K562 (cell line): ENCODE results near the gene ABCC1. TPM values are rescaled to one million over a fixed set of nuclear protein-coding genes. Genes with fewer than 3 reads are reported as not detected.

Experiments
- ATAC-seq: fragments of 200-7000 bp; cut with Tn5 transposase; 3 replicates; pipeline ENCODE4 v1.9.1; 2020; ENCODE audit warnings: moderate library complexity
- BruUV-seq: library from RNA; stranded (reverse); fragments of 400-500 nt; replicated peaks from 2 replicates; lab custom pipeline; 2021; lab: Mats Ljungman, UMichigan
- CTCF ChIA-PET: fragments of 300-600 bp; formaldehyde crosslinking; extraction: SDS; loops from one replicate; lab custom pipeline; 2021; ENCODE audit warnings: low intra/inter-chr PET ratio; lab: Yijun Ruan, JAX
- POLR2A ChIA-PET: fragments of 300-600, 350-650 bp; sonication (Branson Sonifier 250); formaldehyde crosslinking; extraction: SDS; loops from one replicate; lab custom pipeline; 2021; ENCODE audit warnings: antibody characterized with exemption, inconsistent platforms; lab: Yijun Ruan, JAX
- DNase-seq, 4 experiments: peaks; one replicate each; pipeline versions ENCODE4 v3.0.0 to v3.0.0-alpha.2; 2011 to 2018; ENCODE audit warnings: low spot score in 3 of 4, mixed read lengths in 3 of 4; ENCODE audit errors: extremely low read depth in 1 of 4
- FAIRE-seq: peaks from 2 replicates; lab custom pipeline; 2011; peaks lifted over from hg19 to GRCh38; lab: Jason Lieb, UNC
- H2AFZ ChIP-seq: 2 replicates; pipeline ENCODE4 v1.6.0; 2011; ENCODE audit warnings: low read depth, low read length, control low read depth, inconsistent platforms
- H3K27ac ChIP-seq: fragments of 200-600 bp; 3 replicates; pipeline ENCODE4 v1.8.0; 2011; ENCODE audit warnings: low read depth, mild to moderate bottlenecking, control low read depth, inconsistent platforms, low read length, moderate library complexity, mixed read lengths; ENCODE audit errors: extremely low read depth
- H3K27me3 ChIP-seq, 2 experiments: fragments of 300-600 bp in 1 of 2; 2 replicates in 1 of 2; 3 replicates in 1 of 2; pipeline versions ENCODE4 v1.6.0 to v1.8.0; 2011; ENCODE audit warnings: inconsistent platforms in 2 of 2, low read length in 2 of 2, mild to moderate bottlenecking in 1 of 2, mixed read lengths in 1 of 2, moderate library complexity in 1 of 2; ENCODE audit not compliant: control insufficient read depth in 2 of 2, insufficient read depth in 2 of 2
- H3K36me3 ChIP-seq: fragments of 300-600 bp; 3 replicates; pipeline ENCODE4 v1.8.0; 2011; ENCODE audit warnings: mild to moderate bottlenecking, low read length, inconsistent platforms; ENCODE audit not compliant: control insufficient read depth, insufficient read depth
- H3K4me1 ChIP-seq, 2 experiments: fragments of 200-600 bp in 1 of 2; replicated peaks in 1 of 2; 2 replicates in 1 of 2; 3 replicates in 1 of 2; pipeline versions ENCODE4 v1.5.1 to v1.8.0; 2011; ENCODE audit warnings: inconsistent platforms in 2 of 2, low read length in 2 of 2, mild to moderate bottlenecking in 1 of 2, mixed read lengths in 1 of 2, moderate library complexity in 1 of 2; ENCODE audit not compliant: control insufficient read depth in 2 of 2, insufficient read depth in 2 of 2
- H3K4me2 ChIP-seq: 2 replicates; pipeline ENCODE4 v1.6.1; 2011; ENCODE audit warnings: low read length, control low read depth, inconsistent platforms, mixed read lengths; ENCODE audit not compliant: insufficient read depth
- H3K4me3 ChIP-seq: fragments of 200-600 bp; sonication (generic), shearing (Covaris generic); 2 replicates; pipeline ENCODE4 v1.5.1; 2016; ENCODE audit warnings: control low read depth, inconsistent platforms
- H3K79me2 ChIP-seq: fragments of 200-600 bp; 3 replicates; pipeline ENCODE4 v1.8.0; 2011; ENCODE audit warnings: low read length, inconsistent platforms; ENCODE audit not compliant: control insufficient read depth, insufficient read depth
- H3K9ac ChIP-seq, 2 experiments: 2 replicates each; pipeline versions ENCODE4 v1.6.0 to v1.6.1; 2011; ENCODE audit warnings: low read depth in 2 of 2, low read length in 2 of 2, control low read depth in 1 of 2, inconsistent platforms in 1 of 2, mild to moderate bottlenecking in 1 of 2, mixed read lengths in 1 of 2; ENCODE audit not compliant: insufficient read depth in 1 of 2
- H3K9me1 ChIP-seq: one replicate; pipeline ENCODE4 v1.6.0; 2011; ENCODE audit warnings: inconsistent platforms, mild to moderate bottlenecking, low read length, moderate library complexity; ENCODE audit not compliant: control insufficient read depth, insufficient read depth
- H3K9me3 ChIP-seq: replicated peaks from 2 replicates; pipeline ENCODE4 v1.5.1; 2011; ENCODE audit warnings: low read depth, low read length, inconsistent platforms; ENCODE audit not compliant: control insufficient read depth, insufficient read depth
- H4K20me1 ChIP-seq: replicated peaks from 2 replicates; pipeline ENCODE4 v1.6.1; 2011; ENCODE audit warnings: low read length, inconsistent platforms, mixed read lengths; ENCODE audit not compliant: control insufficient read depth, insufficient read depth
- MAFF ChIP-seq: IDR thresholded peaks from 2 replicates; pipeline ENCODE4 v1.6.1; 2012; ENCODE audit warnings: low read length, improper control_type of control experiment
- MNT ChIP-seq, 2 experiments: fragments of 450-650 bp; conservative IDR thresholded peaks; 2 replicates each; pipeline ENCODE4 v1.6.1; 2017; ENCODE audit warnings: mild to moderate bottlenecking in 2 of 2, moderate library complexity in 2 of 2
- NR1H2 ChIP-seq: sonication (generic); formaldehyde crosslinking; IDR thresholded peaks from 2 replicates; pipeline ENCODE4 v1.4.0; 2020; ENCODE audit warnings: mild to moderate bottlenecking, missing genetic modification reagents
- PHB2 ChIP-seq: fragments of 450-650 bp; IDR thresholded peaks from 2 replicates; pipeline ENCODE4 v1.6.1; 2017; ENCODE audit warnings: low read depth
- TBL1XR1 ChIP-seq, 2 experiments: IDR thresholded peaks; 2 replicates each; pipeline ENCODE4 v1.6.1; 2012; ENCODE audit warnings: improper control_type of control experiment in 2 of 2, low read length in 2 of 2, mild to moderate bottlenecking in 1 of 2
- ZKSCAN1 ChIP-seq: fragments of 150-350 bp; IDR thresholded peaks from 2 replicates; pipeline ENCODE4 v1.6.1; 2016; ENCODE audit warnings: low read depth, low read length
- ZNF609 ChIP-seq: sonication (generic); formaldehyde crosslinking; IDR thresholded peaks from 2 replicates; pipeline ENCODE4 v1.8.1; 2023; ENCODE audit warnings: missing genetic modification reagents, mild to moderate bottlenecking, borderline replicate concordance
- WGBS: fragments of 100-300 bp; shearing (Covaris generic); methylation state at CpG from one replicate; pipeline ENCODE4 v1.1.6; 2016; ENCODE audit warnings: low coverage, mixed read lengths; ENCODE audit not compliant: insufficient coverage; ENCODE audit errors: missing lambda C conversion rate; 5-methylcytosine and 5-hydroxymethylcytosine counted together
- in situ Hi-C: fragments of 300-500 bp; cut with MboI; formaldehyde crosslinking; loops from 4 replicates; pipeline ENCODE4 v1.15.0; 2018; ENCODE audit warnings: inconsistent platforms, mixed read lengths
- intact Hi-C: fragments of 100-400 bp; cut with micrococcal nuclease; formaldehyde crosslinking; loops from 2 replicates; pipeline ENCODE4 v1.14.2; 2022
- polyA plus RNA-seq, 8 experiments: library from polyadenylated mRNA; depleted of rRNA in 4 of 8; stranded (reverse) in 5 of 8; unstranded in 3 of 8; fragments of >200 nt; fragmentation: Nextera tagmentation in 2 of 8; fragmentation: Illumina TruSeq in 1 of 8; extraction: Ambion mirVana in 2 of 8; extraction: Trizol in 1 of 8; gene quantifications; 2 replicates each; pipeline versions ENCODE4 v1.2.1 to v1.2.3, GENCODE V29; 2011 to 2014; ENCODE audit warnings: inconsistent platforms in 1 of 8, missing spikeins in 1 of 8
- total RNA-seq, 7 experiments: library from RNA; depleted of rRNA in 6 of 7; stranded (reverse); fragments of >200 nt in 6 of 7; fragmentation: Illumina TruSeq in 2 of 7; extraction: Trizol in 2 of 7; gene quantifications; 2 replicates each; pipeline versions ENCODE4 v1.2.1 to v1.2.3, GENCODE V29; 2011 to 2021; ENCODE audit warnings: low replicate concordance in 1 of 7

Gene ABCC1
- total and polyA plus RNA-seq, 9 of the 15 experiments (the other 6 are each of a cell fraction or from before 2014, with no cell fraction given) = 3.9 to 41.6 (median 10.0) TPM

DNA sequence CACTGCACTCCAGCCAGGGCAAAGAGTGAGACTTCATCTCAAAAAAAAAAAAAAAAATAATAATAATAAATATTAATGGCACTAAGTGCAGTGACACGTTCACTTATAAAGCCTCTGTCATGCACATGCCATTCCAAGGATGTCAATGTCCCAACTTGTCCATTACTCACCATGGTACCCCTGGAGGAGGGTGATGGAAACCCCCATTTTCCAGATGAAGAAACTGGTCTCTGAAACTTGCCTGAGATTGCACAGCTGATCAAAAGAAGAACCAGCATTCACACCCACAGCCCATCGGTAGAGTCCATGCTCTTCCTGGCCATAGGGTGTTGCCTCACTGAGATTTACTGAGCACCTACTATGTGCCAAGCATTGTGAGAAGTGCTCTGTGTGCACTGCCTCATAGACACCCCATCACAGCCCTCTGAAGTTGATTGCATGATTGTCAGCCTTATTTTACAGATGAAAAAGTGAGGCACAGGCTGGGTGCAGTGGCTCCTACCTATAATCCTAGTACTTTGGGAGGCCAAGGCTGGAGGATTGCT lies 123.7 kb downstream of the ABCC1 start:
- Histone ChIP-seq H3K4me1 (peaks cover 0 to 7% of the 10 kb centered on the region in 2 experiments; a peak in 2 of 5 replicates), H3K9me3 (no peaks in the 10 kb centered on the region), H3K79me2 (no peaks in the 10 kb centered on the region), H3K36me3 (peaks cover 66% of the 10 kb centered on the region; the same call in 2 of the 3 replicates), H2AFZ (no peak overlapping the region), H3K9me1 (no peaks in the 10 kb centered on the region), H3K27me3 (no peaks in the 10 kb centered on the region), H3K4me3 (no peak overlapping the region), H3K9ac (no peak overlapping the region), H4K20me1 (no peaks in the 10 kb centered on the region), H3K27ac (no peak overlapping the region), H3K4me2 (no peak overlapping the region)
- BruUV-seq = no TSS peak
- WGBS = 87% methylated on average over 2 of the region's 2 CpGs
- ATAC-seq (no peak), DNase-seq (no peak), FAIRE-seq (no peak)
- POLR2A ChIA-PET = interaction anchor here (0.9 kb wide), 1 partner anchor 20 kb away, joined by 3 read pairs; no protein-coding TSS in a partner anchor
- TF ChIP-seq MNT (conservative IDR thresholded peaks at IDR 0.05) (no peak), NR1H2 (no peak), TBL1XR1 (IDR thresholded peaks at IDR 0.05; ENCODE audit: low read length in 2 of 2) (no peak), PHB2 (no peak), ZKSCAN1 (peak; percentile 89), ZNF609 (no peak), MAFF (no peak)
- intact Hi-C loops (no loop called here), in situ Hi-C loops (no loop called here)
- CTCF ChIA-PET = no interaction called here
